ENCODE measurements around the gene NAGK. TPM values are rescaled to one million over a fixed set of nuclear protein-coding genes. Genes with fewer than 3 reads are reported as not detected.

Gene NAGK
- polyA plus RNA-seq, 1 donor (not counting 4 experiments of a cell fraction or from before 2014, with no cell fraction given), result 61.5 TPM

DNA sequence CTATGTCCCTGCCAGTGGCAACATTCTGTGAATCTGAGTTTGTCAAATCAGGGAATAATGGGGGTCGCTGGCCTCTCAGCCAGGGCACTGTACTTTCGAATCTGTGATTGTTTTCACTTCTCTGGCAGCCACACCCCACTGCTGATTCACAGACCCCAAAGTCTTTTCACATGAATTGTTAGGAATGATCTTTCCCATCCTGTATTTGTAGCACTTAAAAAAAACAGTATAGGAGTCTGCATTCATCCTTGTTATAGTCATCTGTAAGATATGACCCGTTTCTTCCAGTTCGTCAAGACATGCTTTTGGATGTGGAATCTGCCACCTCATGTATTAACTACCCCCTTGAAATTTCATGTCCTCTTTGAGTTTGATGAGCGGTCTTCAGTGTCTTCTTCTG, 928 bp downstream of the NAGK start:
- Histone ChIP-seq H2AFZ (ENCODE audit: control insufficient read depth, low read length) (no peak overlapping the region), H3K27ac (ENCODE audit: control insufficient read depth, insufficient read depth, low read length) (peak overlapping the region; percentile 92), H3K4me2 (ENCODE audit: control insufficient read depth, extremely low read depth, insufficient read depth, low read depth, low read length) (peak overlapping the region; percentile 73), H3K4me3 (ENCODE audit: control insufficient read depth in 2 of 3, extremely low read depth in 1 of 3, insufficient read depth in 2 of 3, low read depth in 1 of 3, low read length in 3 of 3) (peak overlapping the region; percentile 73 to 91 (median 87)), H3K36me3 (ENCODE audit: control insufficient read depth in 2 of 2, extremely low read depth in 1 of 2, insufficient read depth in 2 of 2, low read length in 2 of 2) (peaks cover 8 to 10% of the 10 kb centered on the region in 2 experiments), H3K4me1 (ENCODE audit: control insufficient read depth, extremely low read depth, insufficient read depth, low read length) (peaks cover 55% of the 10 kb centered on the region), H3K79me2 (ENCODE audit: control insufficient read depth, insufficient read depth, low read length) (peaks cover 16% of the 10 kb centered on the region), H3K9me1 (ENCODE audit: control insufficient read depth, extremely low read depth, insufficient read depth, low read length) (peaks cover 4% of the 10 kb centered on the region), H3K9me3 (ENCODE audit: control insufficient read depth, low read depth, low read length) (no peaks in the 10 kb centered on the region), H3K27me3 (ENCODE audit: control insufficient read depth, extremely low read depth, insufficient read depth, low read length) (no peaks in the 10 kb centered on the region), H4K20me1 (ENCODE audit: control insufficient read depth, extremely low read depth, insufficient read depth, low read length) (no peaks in the 10 kb centered on the region), H3K9ac (ENCODE audit: control insufficient read depth, extremely low read depth, insufficient read depth, low read length) (peak overlapping the region; percentile 91)
- no peak for DNase-seq (ENCODE audit: low read depth, low spot score)
- TF ChIP-seq, protein P1, sequence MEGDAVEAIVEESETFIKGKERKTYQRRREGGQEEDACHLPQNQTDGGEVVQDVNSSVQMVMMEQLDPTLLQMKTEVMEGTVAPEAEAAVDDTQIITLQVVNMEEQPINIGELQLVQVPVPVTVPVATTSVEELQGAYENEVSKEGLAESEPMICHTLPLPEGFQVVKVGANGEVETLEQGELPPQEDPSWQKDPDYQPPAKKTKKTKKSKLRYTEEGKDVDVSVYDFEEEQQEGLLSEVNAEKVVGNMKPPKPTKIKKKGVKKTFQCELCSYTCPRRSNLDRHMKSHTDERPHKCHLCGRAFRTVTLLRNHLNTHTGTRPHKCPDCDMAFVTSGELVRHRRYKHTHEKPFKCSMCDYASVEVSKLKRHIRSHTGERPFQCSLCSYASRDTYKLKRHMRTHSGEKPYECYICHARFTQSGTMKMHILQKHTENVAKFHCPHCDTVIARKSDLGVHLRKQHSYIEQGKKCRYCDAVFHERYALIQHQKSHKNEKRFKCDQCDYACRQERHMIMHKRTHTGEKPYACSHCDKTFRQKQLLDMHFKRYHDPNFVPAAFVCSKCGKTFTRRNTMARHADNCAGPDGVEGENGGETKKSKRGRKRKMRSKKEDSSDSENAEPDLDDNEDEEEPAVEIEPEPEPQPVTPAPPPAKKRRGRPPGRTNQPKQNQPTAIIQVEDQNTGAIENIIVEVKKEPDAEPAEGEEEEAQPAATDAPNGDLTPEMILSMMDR (optimal IDR thresholded peaks at IDR 0.05 in 1 of 3, IDR thresholded peaks at IDR 0.05 in 1 of 3, conservative IDR thresholded peaks at IDR 0.05 in 1 of 3; ENCODE audit: extremely low read depth in 1 of 3, insufficient read depth in 2 of 3, low read length in 3 of 3), result no peak
- TF ChIP-seq EZH2 (IDR thresholded peaks at IDR 0.05; ENCODE audit: low read length), result no peak
- dilution Hi-C loops (cut with MboI; ENCODE audit: extremely low pct_ligation_motif_present, low sequenced_read_pairs), result no loop called here
- FAIRE-seq, result no peak

DNA sequence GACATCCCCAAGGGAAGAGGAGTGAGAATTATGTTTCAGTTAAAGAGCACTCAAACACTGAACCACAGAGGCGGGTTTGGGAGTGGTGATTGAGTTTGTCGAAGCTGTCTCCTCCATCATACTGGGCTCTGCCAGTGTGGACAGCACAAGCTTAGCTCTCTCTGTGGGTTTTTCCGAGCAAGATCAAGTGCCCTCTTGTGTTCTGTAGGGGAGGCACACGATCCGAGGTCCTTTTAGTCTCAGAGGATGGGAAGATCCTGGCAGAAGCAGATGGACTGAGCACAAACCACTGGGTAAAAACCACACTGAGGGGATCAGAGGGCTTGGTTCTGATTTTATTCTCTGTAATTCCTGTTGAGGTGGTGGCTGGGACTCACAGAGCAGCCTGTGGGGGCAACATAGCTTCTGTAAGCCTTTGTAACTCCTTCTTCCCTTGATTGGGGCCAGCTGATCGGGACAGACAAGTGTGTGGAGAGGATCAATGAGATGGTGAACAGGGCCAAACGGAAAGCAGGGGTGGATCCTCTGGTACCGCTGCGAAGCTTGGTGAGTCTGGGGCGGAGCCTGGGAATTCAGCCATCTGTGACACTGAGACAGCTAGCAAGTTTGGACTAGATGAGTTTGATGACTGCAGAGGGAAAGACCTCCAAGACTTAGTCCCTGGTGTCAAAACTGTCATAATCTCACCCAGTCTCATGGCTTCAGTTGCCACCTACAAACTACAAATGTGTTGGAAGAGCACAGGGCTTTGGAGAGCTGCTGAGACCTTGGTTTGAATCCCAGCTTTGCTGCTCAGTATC, 2.0 kb downstream of the NAGK start:
- Histone ChIP-seq H3K4me3 (ENCODE audit: control insufficient read depth in 2 of 3, extremely low read depth in 1 of 3, insufficient read depth in 2 of 3, low read depth in 1 of 3, low read length in 3 of 3) (peak overlapping the region in 1 of 3 experiments; percentile 21), H3K9me1 (ENCODE audit: control insufficient read depth, extremely low read depth, insufficient read depth, low read length) (peaks cover 4% of the 10 kb centered on the region), H3K27ac (ENCODE audit: control insufficient read depth, insufficient read depth, low read length) (peak overlapping the region; percentile 63), H2AFZ (ENCODE audit: control insufficient read depth, low read length) (no peak overlapping the region), H3K79me2 (ENCODE audit: control insufficient read depth, insufficient read depth, low read length) (peaks cover 16% of the 10 kb centered on the region), H3K9ac (ENCODE audit: control insufficient read depth, extremely low read depth, insufficient read depth, low read length) (peak overlapping the region; percentile 48), H3K4me2 (ENCODE audit: control insufficient read depth, extremely low read depth, insufficient read depth, low read depth, low read length) (peak overlapping the region; percentile 73), H3K27me3 (ENCODE audit: control insufficient read depth, extremely low read depth, insufficient read depth, low read length) (no peaks in the 10 kb centered on the region), H3K36me3 (ENCODE audit: control insufficient read depth in 2 of 2, extremely low read depth in 1 of 2, insufficient read depth in 2 of 2, low read length in 2 of 2) (peaks cover 10 to 11% of the 10 kb centered on the region in 2 experiments), H3K9me3 (ENCODE audit: control insufficient read depth, low read depth, low read length) (no peaks in the 10 kb centered on the region), H3K4me1 (ENCODE audit: control insufficient read depth, extremely low read depth, insufficient read depth, low read length) (peaks cover 51% of the 10 kb centered on the region), H4K20me1 (ENCODE audit: control insufficient read depth, extremely low read depth, insufficient read depth, low read length) (no peaks in the 10 kb centered on the region)
- no peak for DNase-seq (ENCODE audit: low read depth, low spot score)
- dilution Hi-C loops (cut with MboI; ENCODE audit: extremely low pct_ligation_motif_present, low sequenced_read_pairs), result no loop called here
- peak; percentile 41 for FAIRE-seq
- TF ChIP-seq, protein P1 (optimal IDR thresholded peaks at IDR 0.05 in 1 of 3, IDR thresholded peaks at IDR 0.05 in 1 of 3, conservative IDR thresholded peaks at IDR 0.05 in 1 of 3; ENCODE audit: extremely low read depth in 1 of 3, insufficient read depth in 2 of 3, low read length in 3 of 3), result peak; percentile 50 to 61 (median 56)
- no peak for TF ChIP-seq EZH2 (IDR thresholded peaks at IDR 0.05; ENCODE audit: low read length)

All from keratinocyte (primary cell).